Left forelimb (tissue), 1 donor: Measurements from ENCODE around the gene IVL.

ENCODE experiments used
- DNase-seq: peaks from one replicate; pipeline ENCODE4 v3.0.0-alpha.2; 2018; ENCODE audit warnings: low spot score

The IVL gene

GRCh38 chr1:152946651-152947256 is 38.4 kb downstream of the IVL start, which contains the start of gene SPRR5:
Gene SPRR5 (plus strand): TSS chr1:152947206. CDS start chr1:152948555, 1,349 bp downstream.
- no peak for DNase-seq

- no peak for DNase-seq
Observed at GRCh38 chr1:152951711-152952110, 43.4 kb downstream of the IVL start.

- DNase-seq: no peak
Observed at GRCh38 chr1:152953761-152954160, 45.4 kb downstream of the IVL start.

GRCh38 chr1:152954436-152954835 is 46.1 kb downstream of the IVL start:
- no peak for DNase-seq

GRCh38 chr1:152957561-152957960 is 49.2 kb downstream of the IVL start:
- DNase-seq: no peak

GRCh38 chr1:152959273-152959672 is 50.9 kb downstream of the IVL start:
- no peak for DNase-seq

- DNase-seq: no peak
Observed at GRCh38 chr1:152959801-152960451, 51.6 kb downstream of the IVL start.

- DNase-seq: no peak
Observed at GRCh38 chr1:152960452-152961044, 52.2 kb downstream of the IVL start.
